HG03342 (cell line): ENCODE data around the gene IGHMBP2.
A peak's percentile ranks its signal among the peaks of the same experiment; 100 is the strongest.
"Not testable (repeated sequence)": the region's sequence is repeated elsewhere in the genome, so short reads cannot be mapped to it uniquely, and the experiment has no call there.

Experiments
- ATAC-seq: cut with Tn5 transposase; IDR thresholded peaks from one replicate; pipeline ENCODE4 v1.9.1; 2021; ENCODE audit warnings: mild to moderate bottlenecking, moderate library complexity; ENCODE audit not compliant: unreplicated experiment

IGHMBP2 gene

GRCh38 chr11:68903288-68904247, at the start of gene IGHMBP2, which contains the start of gene MRPL21:
Gene IGHMBP2 (plus strand): TSS chr11:68903891. CDS start chr11:68903953, 62 bp downstream.
Gene MRPL21 (minus strand): TSS chr11:68903832. CDS start chr11:68903810, 22 bp downstream.
- ATAC-seq, result peak; percentile 93

- ATAC-seq, result no peak
Observed at GRCh38 chr11:68854273-68854958, 49.3 kb upstream of the IGHMBP2 start.

- no peak for ATAC-seq
Observed at GRCh38 chr11:68855205-68855981, 48.3 kb upstream of the IGHMBP2 start.

GRCh38 chr11:68856425-68857030, 47.2 kb upstream of the IGHMBP2 start:
- not testable (repeated sequence) for ATAC-seq

- no peak for ATAC-seq
Observed at GRCh38 chr11:68857037-68857586, 46.6 kb upstream of the IGHMBP2 start.

GRCh38 chr11:68859123-68859522, 44.6 kb upstream of the IGHMBP2 start:
- no peak for ATAC-seq

- ATAC-seq, result no peak
Observed at GRCh38 chr11:68862421-68862820, 41.3 kb upstream of the IGHMBP2 start.

- no peak for ATAC-seq
Observed at GRCh38 chr11:68863553-68864265, 40.0 kb upstream of the IGHMBP2 start.

GRCh38 chr11:68865241-68865640, 38.5 kb upstream of the IGHMBP2 start:
- no peak for ATAC-seq

GRCh38 chr11:68867066-68867465, 36.6 kb upstream of the IGHMBP2 start:
- no peak for ATAC-seq

GRCh38 chr11:68868221-68868835, 35.4 kb upstream of the IGHMBP2 start:
- no peak for ATAC-seq

GRCh38 chr11:68870470-68870869, 33.2 kb upstream of the IGHMBP2 start:
- no peak for ATAC-seq

- ATAC-seq, result no peak
Observed at GRCh38 chr11:68872216-68873003, 31.3 kb upstream of the IGHMBP2 start.

- no peak for ATAC-seq
Observed at GRCh38 chr11:68878022-68878421, 25.7 kb upstream of the IGHMBP2 start.

GRCh38 chr11:68880851-68881250, 22.8 kb upstream of the IGHMBP2 start:
- no peak for ATAC-seq

- no peak for ATAC-seq
Observed at GRCh38 chr11:68881320-68881719, 22.4 kb upstream of the IGHMBP2 start.

GRCh38 chr11:68882391-68882790, 21.3 kb upstream of the IGHMBP2 start:
- no peak for ATAC-seq

GRCh38 chr11:68884827-68885226, 18.9 kb upstream of the IGHMBP2 start:
- not testable (repeated sequence) for ATAC-seq
